HEK293 (cell line): ENCODE measurements around the gene MDP1.

Source experiments
- CTCF ChIP-seq: fragments of 450-650 bp; formaldehyde crosslinking; IDR thresholded peaks from 2 replicates; pipeline ENCODE4 v1.5.1; 2016; ENCODE audit warnings: missing biosample characterization, missing genetic modification characterization
- ZNF280D ChIP-seq: fragments of 450-650 bp; formaldehyde crosslinking; IDR thresholded peaks from 2 replicates; pipeline ENCODE4 v1.5.1; 2016; ENCODE audit warnings: missing biosample characterization, missing genetic modification characterization

GRCh38 chr14:24255931-24256711 lies 40.3 kb upstream of the MDP1 start:
- TF ChIP-seq CTCF (tag by site-specific recombination), result no peak
- no peak for TF ChIP-seq ZNF280D (tag by site-specific recombination)
